Ishikawa (cell line): Measurements from ENCODE around the gene DALRD3.

ENCODE experiments used
- CEBPB ChIP-seq: IDR thresholded peaks from 2 replicates; pipeline ENCODE4 v1.6.1; 2012
- CREB1 ChIP-seq: IDR thresholded peaks from 2 replicates; pipeline ENCODE4 v1.6.1; 2012; ENCODE audit warnings: low read depth
- EP300 ChIP-seq: IDR thresholded peaks from 2 replicates; pipeline ENCODE4 v1.6.1; 2012; ENCODE audit warnings: borderline replicate concordance
- FOXM1 ChIP-seq: IDR thresholded peaks from 2 replicates; pipeline ENCODE4 v1.6.1; 2012; ENCODE audit warnings: low read depth, borderline replicate concordance
- MAX ChIP-seq: IDR thresholded peaks from 2 replicates; pipeline ENCODE4 v1.6.1; 2012
- RAD21 ChIP-seq: IDR thresholded peaks from 2 replicates; pipeline ENCODE4 v1.6.1; 2012; ENCODE audit warnings: low read depth
- REST ChIP-seq: IDR thresholded peaks from 2 replicates; pipeline ENCODE4 v1.6.1; 2012; ENCODE audit warnings: low read depth, mild to moderate bottlenecking
- TAF1 ChIP-seq: IDR thresholded peaks from 2 replicates; pipeline ENCODE4 v1.6.1; 2012; ENCODE audit warnings: low read depth, mild to moderate bottlenecking
- TEAD4 ChIP-seq: IDR thresholded peaks from 2 replicates; pipeline ENCODE4 v1.6.1; 2012
- USF1 ChIP-seq: IDR thresholded peaks from 2 replicates; pipeline ENCODE4 v1.6.1; 2012
- YY1 ChIP-seq: IDR thresholded peaks from 2 replicates; pipeline ENCODE4 v1.6.1; 2012; ENCODE audit warnings: low read depth

- no peak for TF ChIP-seq TAF1
- no peak for TF ChIP-seq TEAD4
- TF ChIP-seq EP300, result no peak
- no peak for TF ChIP-seq CEBPB
- no peak for TF ChIP-seq REST
- TF ChIP-seq MAX, result no peak
- no peak for TF ChIP-seq FOXM1
- TF ChIP-seq YY1, result no peak
- no peak for TF ChIP-seq USF1
- no peak for TF ChIP-seq CREB1
- TF ChIP-seq RAD21, result no peak
Observed at GRCh38 chr3:48966876-48967361, 51.5 kb downstream of the DALRD3 start.
